SK-N-SH treated with all-trans-retinoic acid at 6 μM for 48 hours (cell line): Measurements from ENCODE around the gene BHMT.

Source experiments
- BACH2 ChIP-seq: fragments of 250-450 bp; sonication (Bioruptor Pico); IDR thresholded peaks from 2 replicates; pipeline ENCODE4 v1.9.0; 2021; ENCODE audit warnings: mild to moderate bottlenecking, borderline replicate concordance
- CSDC2 ChIP-seq: fragments of 250-450 bp; sonication (Bioruptor Pico); IDR thresholded peaks from 2 replicates; pipeline ENCODE4 v1.5.0; 2020; ENCODE audit warnings: mild to moderate bottlenecking, moderate library complexity
- GLIS3 ChIP-seq: fragments of 250-450 bp; sonication (Bioruptor Pico); IDR thresholded peaks from 2 replicates; pipeline ENCODE4 v1.5.0; 2020; ENCODE audit warnings: mild to moderate bottlenecking, moderate library complexity
- ISL1 ChIP-seq: fragments of 250-450 bp; sonication (Bioruptor Pico); IDR thresholded peaks from 2 replicates; pipeline ENCODE4 v2.1.2; 2022; ENCODE audit warnings: mild to moderate bottlenecking, moderate library complexity
- RARB ChIP-seq: fragments of 250-450 bp; sonication (Bioruptor Pico); IDR thresholded peaks from 2 replicates; pipeline ENCODE4 v1.8.0; 2021; ENCODE audit warnings: mild to moderate bottlenecking, moderate library complexity
- ZC3H10 ChIP-seq: fragments of 250-450 bp; sonication (Bioruptor Pico); IDR thresholded peaks from 2 replicates; pipeline ENCODE4 v1.5.1; 2021; ENCODE audit warnings: mild to moderate bottlenecking, moderate library complexity
- ZFP30 ChIP-seq: fragments of 450-650 bp; formaldehyde crosslinking; IDR thresholded peaks from 2 replicates; pipeline ENCODE4 v1.5.0; 2022; ENCODE audit warnings: mild to moderate bottlenecking, moderate library complexity
- ZNF565 ChIP-seq: fragments of 450-650 bp; formaldehyde crosslinking; conservative IDR thresholded peaks from 2 replicates; pipeline ENCODE4 v1.5.0; 2020; ENCODE audit warnings: low read depth, mild to moderate bottlenecking, moderate library complexity
- ZNF8 ChIP-seq: fragments of 450-650 bp; formaldehyde crosslinking; IDR thresholded peaks from 2 replicates; pipeline ENCODE4 v1.5.0; 2020; ENCODE audit warnings: mild to moderate bottlenecking, moderate library complexity
- TF ChIP-seq, protein P1 (sequence below): fragments of 250-450 bp; sonication (Bioruptor Pico); IDR thresholded peaks from 2 replicates; pipeline ENCODE4 v1.5.0; 2020; ENCODE audit warnings: mild to moderate bottlenecking, moderate library complexity
- TF ChIP-seq, protein P2 (sequence below): fragments of 250-450 bp; sonication (Bioruptor Pico); IDR thresholded peaks from 2 replicates; pipeline ENCODE4 v1.8.0; 2020; ENCODE audit warnings: mild to moderate bottlenecking, moderate library complexity, borderline replicate concordance
- TF ChIP-seq, protein P3 (sequence below): fragments of 250-450 bp; sonication (Bioruptor Pico); IDR thresholded peaks from 2 replicates; pipeline ENCODE4 v1.5.1; 2020; ENCODE audit warnings: low read depth, mild to moderate bottlenecking, moderate library complexity
- TF ChIP-seq, protein P4 (sequence below): fragments of 250-450 bp; sonication (Bioruptor Pico); IDR thresholded peaks from 2 replicates; pipeline ENCODE4 v1.8.0; 2021; ENCODE audit warnings: low read depth, mild to moderate bottlenecking, moderate library complexity, borderline replicate concordance

DNA sequence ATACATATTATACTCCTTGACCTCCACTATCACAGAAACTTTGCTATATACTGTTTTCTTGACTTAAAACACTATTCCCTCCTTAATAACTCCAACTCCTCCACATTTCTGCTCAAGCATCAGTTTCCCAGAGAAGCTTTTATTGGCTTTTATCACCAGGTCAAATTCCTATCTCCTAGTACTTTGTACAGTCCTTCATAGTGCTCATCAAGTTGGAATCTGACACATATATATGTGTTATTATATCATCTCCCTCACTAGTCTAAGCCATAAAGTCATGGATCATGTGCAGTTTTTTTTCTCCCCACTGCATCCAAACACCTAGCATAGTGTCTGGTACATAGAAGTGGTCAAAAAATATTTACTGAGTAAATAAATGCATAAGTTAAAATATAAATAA lies 59.1 kb downstream of the BHMT start:
- TF ChIP-seq, protein P1, sequence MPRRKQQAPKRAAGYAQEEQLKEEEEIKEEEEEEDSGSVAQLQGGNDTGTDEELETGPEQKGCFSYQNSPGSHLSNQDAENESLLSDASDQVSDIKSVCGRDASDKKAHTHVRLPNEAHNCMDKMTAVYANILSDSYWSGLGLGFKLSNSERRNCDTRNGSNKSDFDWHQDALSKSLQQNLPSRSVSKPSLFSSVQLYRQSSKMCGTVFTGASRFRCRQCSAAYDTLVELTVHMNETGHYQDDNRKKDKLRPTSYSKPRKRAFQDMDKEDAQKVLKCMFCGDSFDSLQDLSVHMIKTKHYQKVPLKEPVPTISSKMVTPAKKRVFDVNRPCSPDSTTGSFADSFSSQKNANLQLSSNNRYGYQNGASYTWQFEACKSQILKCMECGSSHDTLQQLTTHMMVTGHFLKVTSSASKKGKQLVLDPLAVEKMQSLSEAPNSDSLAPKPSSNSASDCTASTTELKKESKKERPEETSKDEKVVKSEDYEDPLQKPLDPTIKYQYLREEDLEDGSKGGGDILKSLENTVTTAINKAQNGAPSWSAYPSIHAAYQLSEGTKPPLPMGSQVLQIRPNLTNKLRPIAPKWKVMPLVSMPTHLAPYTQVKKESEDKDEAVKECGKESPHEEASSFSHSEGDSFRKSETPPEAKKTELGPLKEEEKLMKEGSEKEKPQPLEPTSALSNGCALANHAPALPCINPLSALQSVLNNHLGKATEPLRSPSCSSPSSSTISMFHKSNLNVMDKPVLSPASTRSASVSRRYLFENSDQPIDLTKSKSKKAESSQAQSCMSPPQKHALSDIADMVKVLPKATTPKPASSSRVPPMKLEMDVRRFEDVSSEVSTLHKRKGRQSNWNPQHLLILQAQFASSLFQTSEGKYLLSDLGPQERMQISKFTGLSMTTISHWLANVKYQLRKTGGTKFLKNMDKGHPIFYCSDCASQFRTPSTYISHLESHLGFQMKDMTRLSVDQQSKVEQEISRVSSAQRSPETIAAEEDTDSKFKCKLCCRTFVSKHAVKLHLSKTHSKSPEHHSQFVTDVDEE = no peak
- TF ChIP-seq CSDC2 (CRISPR knock-in tag) (no peak), RARB (CRISPR knock-in tag) (no peak), BACH2 (no peak), ZNF565 (CRISPR knock-in tag) (no peak), ZNF8 (no peak), ISL1 (CRISPR knock-in tag) (no peak), ZFP30 (CRISPR knock-in tag) (no peak), GLIS3 (no peak), ZC3H10 (CRISPR knock-in tag) (no peak)
- TF ChIP-seq, protein P2, sequence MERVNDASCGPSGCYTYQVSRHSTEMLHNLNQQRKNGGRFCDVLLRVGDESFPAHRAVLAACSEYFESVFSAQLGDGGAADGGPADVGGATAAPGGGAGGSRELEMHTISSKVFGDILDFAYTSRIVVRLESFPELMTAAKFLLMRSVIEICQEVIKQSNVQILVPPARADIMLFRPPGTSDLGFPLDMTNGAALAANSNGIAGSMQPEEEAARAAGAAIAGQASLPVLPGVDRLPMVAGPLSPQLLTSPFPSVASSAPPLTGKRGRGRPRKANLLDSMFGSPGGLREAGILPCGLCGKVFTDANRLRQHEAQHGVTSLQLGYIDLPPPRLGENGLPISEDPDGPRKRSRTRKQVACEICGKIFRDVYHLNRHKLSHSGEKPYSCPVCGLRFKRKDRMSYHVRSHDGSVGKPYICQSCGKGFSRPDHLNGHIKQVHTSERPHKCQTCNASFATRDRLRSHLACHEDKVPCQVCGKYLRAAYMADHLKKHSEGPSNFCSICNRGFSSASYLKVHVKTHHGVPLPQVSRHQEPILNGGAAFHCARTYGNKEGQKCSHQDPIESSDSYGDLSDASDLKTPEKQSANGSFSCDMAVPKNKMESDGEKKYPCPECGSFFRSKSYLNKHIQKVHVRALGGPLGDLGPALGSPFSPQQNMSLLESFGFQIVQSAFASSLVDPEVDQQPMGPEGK (CRISPR knock-in tag) = no peak
- TF ChIP-seq, protein P3, sequence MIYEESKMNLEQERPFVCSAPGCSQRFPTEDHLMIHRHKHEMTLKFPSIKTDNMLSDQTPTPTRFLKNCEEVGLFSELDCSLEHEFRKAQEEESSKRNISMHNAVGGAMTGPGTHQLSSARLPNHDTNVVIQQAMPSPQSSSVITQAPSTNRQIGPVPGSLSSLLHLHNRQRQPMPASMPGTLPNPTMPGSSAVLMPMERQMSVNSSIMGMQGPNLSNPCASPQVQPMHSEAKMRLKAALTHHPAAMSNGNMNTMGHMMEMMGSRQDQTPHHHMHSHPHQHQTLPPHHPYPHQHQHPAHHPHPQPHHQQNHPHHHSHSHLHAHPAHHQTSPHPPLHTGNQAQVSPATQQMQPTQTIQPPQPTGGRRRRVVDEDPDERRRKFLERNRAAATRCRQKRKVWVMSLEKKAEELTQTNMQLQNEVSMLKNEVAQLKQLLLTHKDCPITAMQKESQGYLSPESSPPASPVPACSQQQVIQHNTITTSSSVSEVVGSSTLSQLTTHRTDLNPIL (CRISPR knock-in tag) = no peak
- TF ChIP-seq, protein P4, sequence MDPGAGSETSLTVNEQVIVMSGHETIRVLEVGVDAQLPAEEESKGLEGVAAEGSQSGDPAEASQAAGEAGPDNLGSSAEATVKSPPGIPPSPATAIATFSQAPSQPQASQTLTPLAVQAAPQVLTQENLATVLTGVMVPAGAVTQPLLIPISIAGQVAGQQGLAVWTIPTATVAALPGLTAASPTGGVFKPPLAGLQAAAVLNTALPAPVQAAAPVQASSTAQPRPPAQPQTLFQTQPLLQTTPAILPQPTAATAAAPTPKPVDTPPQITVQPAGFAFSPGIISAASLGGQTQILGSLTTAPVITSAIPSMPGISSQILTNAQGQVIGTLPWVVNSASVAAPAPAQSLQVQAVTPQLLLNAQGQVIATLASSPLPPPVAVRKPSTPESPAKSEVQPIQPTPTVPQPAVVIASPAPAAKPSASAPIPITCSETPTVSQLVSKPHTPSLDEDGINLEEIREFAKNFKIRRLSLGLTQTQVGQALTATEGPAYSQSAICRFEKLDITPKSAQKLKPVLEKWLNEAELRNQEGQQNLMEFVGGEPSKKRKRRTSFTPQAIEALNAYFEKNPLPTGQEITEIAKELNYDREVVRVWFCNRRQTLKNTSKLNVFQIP (CRISPR knock-in tag) = no peak
